ENCODE results near the gene GTPBP3.

Gene GTPBP3

DNA sequence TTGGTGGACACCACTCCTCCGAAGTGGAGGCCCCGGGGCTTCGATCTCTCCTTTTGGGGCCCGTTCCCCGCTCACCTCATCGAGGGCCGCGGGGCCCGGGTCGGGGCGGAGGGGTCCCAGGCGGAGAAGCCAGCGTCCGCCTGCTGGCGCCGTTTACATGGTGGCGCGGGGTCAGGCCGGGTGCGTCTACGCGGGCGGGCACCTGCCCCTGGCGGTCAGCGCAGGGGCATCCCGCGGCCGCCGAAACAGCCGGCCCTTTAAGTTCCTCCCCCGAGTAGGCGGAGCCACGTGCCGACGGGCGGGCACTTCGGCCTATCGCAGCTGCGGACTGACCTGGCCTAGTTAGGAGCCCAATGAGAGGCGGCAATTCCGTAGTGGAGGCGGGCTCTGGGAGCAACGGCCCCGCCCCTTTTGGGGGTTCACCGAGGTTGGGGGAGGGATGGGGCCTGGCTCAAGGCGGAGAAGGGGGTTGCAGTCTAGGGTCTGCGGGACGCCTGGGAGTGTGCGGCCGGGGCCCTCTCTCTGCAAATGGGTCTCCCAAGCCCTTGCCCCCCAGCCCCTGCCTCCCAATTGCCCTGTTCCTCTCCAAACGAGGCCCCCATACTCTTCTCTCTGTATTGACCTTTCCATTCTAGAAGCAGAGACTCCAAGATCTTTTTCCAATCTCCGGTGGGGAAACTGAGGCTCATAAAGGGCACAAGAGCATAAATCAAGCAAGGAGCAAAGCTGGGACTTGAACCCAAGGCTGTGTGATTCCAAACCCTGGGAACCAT is 34.0 kb upstream of the GTPBP3 start, which contains the start of gene ABHD8:
Gene ABHD8, minus strand, starts transcription at position 259 of the 773 bp plus-strand sequence. CDS start 1,809 bp downstream, outside the sequence.
- Histone ChIP-seq H3K4me3 (ENCODE audit: low read length) (peak within 1 kb of the TSS; percentile 79), H3K9me3 (ENCODE audit: control insufficient read depth, low read length) (no peaks in the 10 kb centered on the region), H3K36me3 (ENCODE audit: control insufficient read depth, insufficient read depth, low read length, severe bottlenecking) (no peaks in the 10 kb centered on the region), H3K9ac (ENCODE audit: low read length) (peak within 1 kb of the TSS; percentile 95), H3K4me1 (ENCODE audit: control insufficient read depth, insufficient read depth, low read length) (peaks cover 31% of the 10 kb centered on the region), H3K27me3 (replicated peaks; ENCODE audit: control insufficient read depth, insufficient read depth, low read length) (no peaks in the 10 kb centered on the region)
- peak; percentile 99 for DNase-seq (ENCODE audit: low read depth)

DNA sequence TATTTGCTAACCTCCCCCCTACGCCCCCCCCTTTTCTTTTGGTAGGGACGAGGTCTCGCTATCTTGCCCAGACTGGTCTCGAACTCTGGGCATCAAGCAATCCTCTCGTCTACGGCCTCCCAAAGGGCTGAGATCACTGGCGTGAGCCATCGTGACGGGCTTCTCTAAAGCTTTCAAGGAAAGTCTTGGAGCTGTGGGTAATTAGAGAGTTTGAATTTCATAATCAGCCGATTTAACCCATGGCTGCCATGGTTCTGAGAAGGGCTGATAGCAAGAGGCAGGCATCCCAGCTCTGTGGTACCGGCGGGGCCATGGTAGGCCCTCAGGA is 33.4 kb upstream of the GTPBP3 start:
- Histone ChIP-seq H3K9me3 (ENCODE audit: control insufficient read depth, low read length) (no peaks in the 10 kb centered on the region), H3K27me3 (replicated peaks; ENCODE audit: control insufficient read depth, insufficient read depth, low read length) (no peaks in the 10 kb centered on the region), H3K9ac (ENCODE audit: low read length) (peak overlapping the region; percentile 95), H3K4me3 (ENCODE audit: low read length) (peak overlapping the region; percentile 79), H3K36me3 (ENCODE audit: control insufficient read depth, insufficient read depth, low read length, severe bottlenecking) (no peaks in the 10 kb centered on the region), H3K4me1 (ENCODE audit: control insufficient read depth, insufficient read depth, low read length) (peaks cover 31% of the 10 kb centered on the region)
- no peak for DNase-seq (ENCODE audit: low read depth)

DNA sequence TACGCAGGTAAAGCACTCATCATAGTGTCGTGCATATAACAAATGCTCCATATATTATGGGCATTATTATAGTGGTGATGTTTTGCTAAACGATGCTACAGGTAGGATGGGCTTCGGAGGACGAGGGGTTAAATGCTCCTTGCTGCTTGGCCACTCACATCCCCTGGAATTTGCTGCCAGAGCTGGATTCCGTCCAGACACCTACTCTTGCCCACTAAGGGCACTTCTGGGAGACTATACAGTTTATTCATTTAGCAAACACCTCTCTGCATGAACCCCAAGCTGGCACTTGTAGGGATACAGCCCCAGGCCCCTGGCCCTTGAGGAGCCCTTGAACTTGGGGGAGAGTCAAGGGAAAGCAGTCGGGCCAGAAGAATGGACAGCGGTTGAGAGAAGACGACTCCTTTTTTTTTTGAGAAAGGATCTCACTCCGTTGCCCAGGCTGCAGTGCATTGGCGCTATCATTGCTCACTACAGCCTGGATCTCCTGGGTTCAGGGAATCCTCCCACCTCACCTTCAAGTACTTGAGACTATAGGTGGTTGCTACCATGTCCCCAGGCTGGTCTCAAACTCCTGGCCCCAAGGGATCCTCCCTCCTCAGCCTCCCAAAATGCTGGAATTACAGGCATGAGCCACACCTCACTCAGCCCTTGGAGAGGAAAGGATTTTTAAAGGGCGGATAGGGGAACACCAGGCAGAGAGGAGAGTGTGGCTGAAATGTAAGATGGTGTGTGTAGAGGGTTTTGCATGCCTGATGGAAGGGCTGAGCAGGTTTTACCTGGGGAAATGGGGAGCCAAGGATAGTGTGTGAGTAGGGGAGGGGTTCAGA is 32.8 kb upstream of the GTPBP3 start:
- H3K36me3 ChIP-seq (ENCODE audit: control insufficient read depth, insufficient read depth, low read length, severe bottlenecking), result no peaks in the 10 kb centered on the region
- H3K4me1 ChIP-seq (ENCODE audit: control insufficient read depth, insufficient read depth, low read length), result peaks cover 31% of the 10 kb centered on the region
- peak overlapping the region; percentile 95 for H3K9ac ChIP-seq (ENCODE audit: low read length)
- H3K27me3 ChIP-seq (replicated peaks; ENCODE audit: control insufficient read depth, insufficient read depth, low read length), result no peaks in the 10 kb centered on the region
- H3K9me3 ChIP-seq (ENCODE audit: control insufficient read depth, low read length), result no peaks in the 10 kb centered on the region
- H3K4me3 ChIP-seq (ENCODE audit: low read length), result peak overlapping the region; percentile 92
- DNase-seq (ENCODE audit: low read depth), result no peak

DNA sequence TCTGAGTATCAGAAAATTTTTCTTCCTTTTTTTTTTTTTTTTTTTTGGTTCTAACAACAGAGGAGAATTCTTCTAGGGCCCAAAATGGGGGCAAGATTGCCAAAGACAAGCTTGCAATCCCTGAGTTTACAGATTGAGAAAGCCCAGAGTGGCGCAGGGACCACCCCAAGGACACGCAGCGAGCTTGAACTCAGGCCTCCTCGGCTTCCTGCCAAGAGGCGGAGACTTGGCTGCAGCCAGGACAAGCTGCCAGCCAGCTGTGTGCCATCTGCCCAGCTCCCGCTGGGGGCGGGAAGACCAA is 32.2 kb upstream of the GTPBP3 start:
- peak overlapping the region; percentile 95 for H3K9ac ChIP-seq (ENCODE audit: low read length)
- peak overlapping the region; percentile 92 for H3K4me3 ChIP-seq (ENCODE audit: low read length)
- no peaks in the 10 kb centered on the region for H3K9me3 ChIP-seq (ENCODE audit: control insufficient read depth, low read length)
- no peaks in the 10 kb centered on the region for H3K27me3 ChIP-seq (replicated peaks; ENCODE audit: control insufficient read depth, insufficient read depth, low read length)
- peaks cover 33% of the 10 kb centered on the region for H3K4me1 ChIP-seq (ENCODE audit: control insufficient read depth, insufficient read depth, low read length)
- DNase-seq (ENCODE audit: low read depth), result no peak
- H3K36me3 ChIP-seq (ENCODE audit: control insufficient read depth, insufficient read depth, low read length, severe bottlenecking), result no peaks in the 10 kb centered on the region

DNA sequence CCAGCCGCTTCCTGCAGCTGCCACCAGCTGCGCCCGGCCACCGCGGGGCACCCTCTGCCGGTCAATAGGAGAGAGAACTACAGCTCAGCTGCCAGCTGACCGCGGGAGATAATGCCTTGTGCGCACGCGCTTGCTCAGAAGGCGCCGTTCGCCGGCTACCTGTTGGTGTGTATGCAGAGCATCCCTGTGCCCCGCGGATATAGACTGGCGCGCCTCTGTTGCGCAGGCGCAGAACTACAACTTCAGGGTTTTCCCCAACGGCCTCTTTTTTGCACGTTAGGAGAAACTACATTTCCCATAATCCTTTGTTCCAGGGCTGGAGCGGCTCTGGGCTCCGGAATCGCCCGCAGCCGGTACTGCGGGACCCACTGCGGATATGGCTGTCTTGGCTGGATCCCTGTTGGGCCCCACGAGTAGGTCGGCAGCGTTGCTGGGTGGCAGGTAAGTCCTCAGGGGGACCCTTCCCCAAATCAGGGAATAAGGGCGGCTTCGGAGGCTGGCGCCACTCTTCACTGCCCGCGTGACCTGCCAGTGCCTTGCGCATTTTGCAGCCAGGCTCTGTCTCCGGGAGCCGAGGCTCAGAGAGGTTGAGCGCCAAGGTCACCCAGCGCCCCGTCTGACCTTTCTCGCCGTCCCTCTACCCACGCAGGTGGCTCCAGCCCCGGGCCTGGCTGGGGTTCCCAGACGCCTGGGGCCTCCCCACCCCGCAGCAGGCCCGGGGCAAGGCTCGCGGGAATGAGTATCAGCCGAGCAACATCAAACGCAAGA is 31.7 kb upstream of the GTPBP3 start, which contains the start of gene MRPL34:
Gene MRPL34, plus strand, starts transcription at position 356 of the 768 bp plus-strand sequence. Its CDS starts 21 bp downstream, at position 377.
- Histone ChIP-seq H3K27me3 (replicated peaks; ENCODE audit: control insufficient read depth, insufficient read depth, low read length) (no peaks in the 10 kb centered on the region), H3K9ac (ENCODE audit: low read length) (peak within 1 kb of the TSS; percentile 95), H3K36me3 (ENCODE audit: control insufficient read depth, insufficient read depth, low read length, severe bottlenecking) (no peaks in the 10 kb centered on the region), H3K9me3 (ENCODE audit: control insufficient read depth, low read length) (no peaks in the 10 kb centered on the region), H3K4me1 (ENCODE audit: control insufficient read depth, insufficient read depth, low read length) (peaks cover 39% of the 10 kb centered on the region), H3K4me3 (ENCODE audit: low read length) (peak within 1 kb of the TSS; percentile 92)
- peak; percentile 98 for DNase-seq (ENCODE audit: low read depth)

DNA sequence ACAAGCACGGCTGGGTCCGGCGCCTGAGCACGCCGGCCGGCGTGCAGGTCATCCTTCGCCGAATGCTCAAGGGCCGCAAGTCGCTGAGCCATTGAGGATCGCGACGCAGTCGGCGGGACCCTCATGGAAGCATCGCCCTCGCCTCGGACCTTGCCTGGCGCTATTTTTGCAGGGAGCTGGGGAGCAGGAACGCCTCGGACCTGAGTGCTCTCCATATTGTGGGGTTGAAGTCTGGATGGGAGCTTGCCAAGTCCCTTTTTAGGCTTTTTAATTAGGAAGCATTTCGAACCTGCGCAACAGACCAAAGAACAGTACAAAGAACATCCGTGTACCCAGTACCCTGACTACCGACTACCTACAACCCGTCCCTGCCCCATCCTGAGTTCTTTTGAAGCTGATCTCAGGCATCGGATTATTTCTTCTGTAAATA is 31.1 kb upstream of the GTPBP3 start:
- DNase-seq (ENCODE audit: low read depth), result no peak

DNA sequence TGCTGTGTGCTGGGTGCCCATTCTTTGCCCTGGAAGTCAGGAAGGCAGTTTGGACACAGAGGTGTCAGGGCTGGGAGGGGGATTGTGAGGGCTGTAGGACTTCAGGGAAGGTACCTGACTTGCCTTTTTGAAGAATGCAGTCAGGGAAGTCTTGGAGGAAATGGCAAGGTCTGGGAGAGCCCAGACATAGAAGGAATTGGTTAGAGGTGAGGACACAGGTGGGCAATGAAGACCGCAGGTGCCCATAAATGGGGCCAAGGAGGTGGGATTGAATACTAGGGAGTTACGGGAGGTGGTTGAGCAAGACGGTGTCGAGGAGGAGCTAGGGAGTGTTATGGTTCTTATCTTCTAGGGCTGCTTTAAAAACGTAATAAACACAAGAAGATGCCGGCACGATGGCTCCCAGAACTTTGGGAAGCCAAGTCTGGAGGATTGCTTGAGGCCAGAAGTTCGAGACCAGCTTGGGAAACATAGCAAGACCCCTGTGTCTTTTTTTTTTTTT is 29.4 kb upstream of the GTPBP3 start:
- no peaks in the 10 kb centered on the region for H3K9me3 ChIP-seq (ENCODE audit: control insufficient read depth, low read length)
- H3K4me1 ChIP-seq (ENCODE audit: control insufficient read depth, insufficient read depth, low read length), result peaks cover 53% of the 10 kb centered on the region
- DNase-seq (ENCODE audit: low read depth), result no peak
- H3K4me3 ChIP-seq (ENCODE audit: low read length), result no peak overlapping the region
- no peaks in the 10 kb centered on the region for H3K27me3 ChIP-seq (replicated peaks; ENCODE audit: control insufficient read depth, insufficient read depth, low read length)
- no peak overlapping the region for H3K9ac ChIP-seq (ENCODE audit: low read length)
- H3K36me3 ChIP-seq (ENCODE audit: control insufficient read depth, insufficient read depth, low read length, severe bottlenecking), result no peaks in the 10 kb centered on the region

More for the DNA sequence above, 31.1 kb upstream of the GTPBP3 start:
- peak overlapping the region; percentile 95 for H3K9ac ChIP-seq (ENCODE audit: low read length)
- peak overlapping the region; percentile 92 for H3K4me3 ChIP-seq (ENCODE audit: low read length)
- no peaks in the 10 kb centered on the region for H3K36me3 ChIP-seq (ENCODE audit: control insufficient read depth, insufficient read depth, low read length, severe bottlenecking)
- H3K27me3 ChIP-seq (replicated peaks; ENCODE audit: control insufficient read depth, insufficient read depth, low read length), result no peaks in the 10 kb centered on the region
- H3K4me1 ChIP-seq (ENCODE audit: control insufficient read depth, insufficient read depth, low read length), result peaks cover 43% of the 10 kb centered on the region
- no peaks in the 10 kb centered on the region for H3K9me3 ChIP-seq (ENCODE audit: control insufficient read depth, low read length)

DNA sequence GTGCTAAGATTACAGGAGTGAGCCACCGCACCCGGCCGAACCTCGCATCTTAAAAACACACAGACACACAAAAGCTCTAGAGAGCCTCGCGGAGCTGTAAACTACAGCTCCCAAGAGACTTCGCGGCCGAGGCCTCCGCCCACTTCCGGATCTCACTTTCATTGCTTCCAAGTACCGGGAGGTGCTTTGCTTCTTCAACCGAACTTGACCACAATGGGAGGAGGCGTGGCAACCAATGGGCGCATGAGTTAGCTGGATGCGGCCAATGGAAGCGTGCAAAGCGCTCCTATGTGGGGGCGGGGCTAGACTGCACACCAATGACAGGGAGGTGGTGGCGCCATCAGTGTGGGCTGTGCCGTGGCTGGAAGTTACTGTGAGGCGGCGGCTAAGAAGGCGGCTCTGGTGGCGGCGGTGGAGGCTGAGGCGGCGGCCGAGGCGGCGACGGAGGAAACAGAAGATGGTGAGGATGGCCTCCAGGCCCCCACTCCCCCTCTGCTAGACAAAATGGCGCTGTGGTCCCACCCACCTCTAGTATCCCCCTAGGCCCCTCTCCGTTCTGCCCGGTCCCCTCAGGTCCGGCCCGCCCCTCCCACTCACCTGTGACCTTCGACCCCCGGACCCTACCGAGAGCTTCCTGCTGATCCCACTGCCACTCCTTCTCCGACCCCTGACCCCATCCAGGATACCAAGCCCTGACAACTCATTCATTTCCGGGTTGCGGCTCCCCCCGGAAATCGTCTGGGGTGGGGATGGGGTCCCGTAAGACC is 28.0 kb upstream of the GTPBP3 start, which contains the start of gene DDA1:
Gene DDA1, plus strand, starts transcription at position 366 of the 767 bp plus-strand sequence. Its CDS starts 92 bp downstream, at position 458.
- H3K9me3 ChIP-seq (ENCODE audit: control insufficient read depth, low read length), result no peaks in the 10 kb centered on the region
- peak; percentile 100 for DNase-seq (ENCODE audit: low read depth)

DNA sequence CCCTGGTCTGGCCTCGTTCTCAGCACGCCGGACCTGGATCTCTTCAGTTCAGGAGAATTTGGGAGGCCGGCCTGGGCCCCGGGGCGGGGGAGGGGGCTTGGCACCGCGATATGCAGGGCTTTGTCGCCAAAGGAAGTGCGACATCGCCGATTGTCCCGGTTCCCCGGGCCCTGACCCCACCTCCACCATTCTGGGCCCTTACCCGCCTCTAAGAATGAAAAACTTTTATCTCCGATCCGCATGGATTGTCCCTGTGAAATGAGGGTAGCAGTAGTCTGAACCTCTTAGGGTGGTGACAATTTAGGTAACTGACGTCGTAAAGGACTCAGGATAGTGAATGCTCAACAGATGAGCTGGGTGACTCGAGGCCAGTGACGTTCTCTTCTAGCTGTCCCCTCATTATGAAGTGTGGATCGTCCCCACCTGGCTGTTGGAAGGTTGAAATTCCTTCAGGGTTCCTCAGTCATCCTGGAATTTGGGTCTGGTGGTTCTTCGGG is 27.3 kb upstream of the GTPBP3 start:
- H3K9ac ChIP-seq (ENCODE audit: low read length), result peak overlapping the region; percentile 97
- peaks cover 16% of the 10 kb centered on the region for H3K36me3 ChIP-seq (ENCODE audit: control insufficient read depth, insufficient read depth, low read length, severe bottlenecking)
- H3K9me3 ChIP-seq (ENCODE audit: control insufficient read depth, low read length), result no peaks in the 10 kb centered on the region
- H3K4me1 ChIP-seq (ENCODE audit: control insufficient read depth, insufficient read depth, low read length), result peaks cover 37% of the 10 kb centered on the region
- DNase-seq (ENCODE audit: low read depth), result peak; percentile 35
- H3K4me3 ChIP-seq (ENCODE audit: low read length), result peak overlapping the region; percentile 98
- no peaks in the 10 kb centered on the region for H3K27me3 ChIP-seq (replicated peaks; ENCODE audit: control insufficient read depth, insufficient read depth, low read length)

More for the DNA sequence above, 28.0 kb upstream of the GTPBP3 start, which contains the start of gene DDA1:
- H3K4me1 ChIP-seq (ENCODE audit: control insufficient read depth, insufficient read depth, low read length), result peaks cover 43% of the 10 kb centered on the region
- no peaks in the 10 kb centered on the region for H3K27me3 ChIP-seq (replicated peaks; ENCODE audit: control insufficient read depth, insufficient read depth, low read length)
- peak within 1 kb of the TSS; percentile 97 for H3K9ac ChIP-seq (ENCODE audit: low read length)
- H3K36me3 ChIP-seq (ENCODE audit: control insufficient read depth, insufficient read depth, low read length, severe bottlenecking), result peaks cover 10% of the 10 kb centered on the region
- H3K4me3 ChIP-seq (ENCODE audit: low read length), result peak within 1 kb of the TSS; percentile 98

All from adipocyte (in vitro differentiated cells).